ENCODE measurements around the gene SMARCC1.

The SMARCC1 gene

GRCh38 chr3:47794544-47794943 lies 12.9 kb upstream of the SMARCC1 start:
- no peak for TF ChIP-seq CTCF (IDR thresholded peaks at IDR 0.05; ENCODE audit: low read depth, low read length)
- TF ChIP-seq POLR2A (IDR thresholded peaks at IDR 0.05; ENCODE audit: extremely low read depth, insufficient read length) = no peak
- H3K4me3 ChIP-seq (ENCODE audit: low read depth, low read length) = no peak overlapping the region
- DNase-seq (ENCODE audit: low read depth) = peak; percentile 46

GRCh38 chr3:47792699-47793098 lies 11.0 kb upstream of the SMARCC1 start:
- no peak overlapping the region for H3K4me3 ChIP-seq (ENCODE audit: low read depth, low read length)
- DNase-seq (ENCODE audit: low read depth) = no peak
- TF ChIP-seq MAX (IDR thresholded peaks at IDR 0.05; ENCODE audit: low read depth, low read length) = no peak
- TF ChIP-seq POLR2A (IDR thresholded peaks at IDR 0.05; ENCODE audit: extremely low read depth, insufficient read length) = no peak
- no peak for TF ChIP-seq CTCF (IDR thresholded peaks at IDR 0.05; ENCODE audit: low read depth, low read length)

- DNase-seq (ENCODE audit: low read depth) = no peak
- TF ChIP-seq POLR2A (IDR thresholded peaks at IDR 0.05; ENCODE audit: extremely low read depth, insufficient read length) (no peak), MAX (IDR thresholded peaks at IDR 0.05; ENCODE audit: low read depth, low read length) (no peak), CTCF (IDR thresholded peaks at IDR 0.05; ENCODE audit: low read depth, low read length) (no peak), MYC (IDR thresholded peaks at IDR 0.05; ENCODE audit: low read depth, low read length) (no peak)
These were observed 9.6 kb upstream of the SMARCC1 start for GRCh38 chr3:47791193-47791855.

GRCh38 chr3:47783673-47784072 lies 2.0 kb upstream of the SMARCC1 start:
- no peak overlapping the region for H3K4me3 ChIP-seq (ENCODE audit: low read depth, low read length)
- no peak for DNase-seq (ENCODE audit: low read depth)
- TF ChIP-seq POLR2A (IDR thresholded peaks at IDR 0.05; ENCODE audit: extremely low read depth, insufficient read length) (no peak), MYC (IDR thresholded peaks at IDR 0.05; ENCODE audit: low read depth, low read length) (no peak), MAX (IDR thresholded peaks at IDR 0.05; ENCODE audit: low read depth, low read length) (no peak), CTCF (IDR thresholded peaks at IDR 0.05; ENCODE audit: low read depth, low read length) (no peak)

More at GRCh38 chr3:47791193-47791855, 9.6 kb upstream of the SMARCC1 start:
- no peak overlapping the region for H3K4me3 ChIP-seq (ENCODE audit: low read depth, low read length)

GRCh38 chr3:47782446-47783308 lies 984 bp upstream of the SMARCC1 start:
- TF ChIP-seq POLR2A (IDR thresholded peaks at IDR 0.05; ENCODE audit: extremely low read depth, insufficient read length) (no peak), CTCF (IDR thresholded peaks at IDR 0.05; ENCODE audit: low read depth, low read length) (no peak), MAX (IDR thresholded peaks at IDR 0.05; ENCODE audit: low read depth, low read length) (no peak), MYC (IDR thresholded peaks at IDR 0.05; ENCODE audit: low read depth, low read length) (no peak)
- peak; percentile 72 for DNase-seq (ENCODE audit: low read depth)

More at GRCh38 chr3:47782446-47783308, 984 bp upstream of the SMARCC1 start:
- H3K4me3 ChIP-seq (ENCODE audit: low read depth, low read length) = peak overlapping the region; percentile 68
